HL-60 (cell line): ENCODE results near the gene KRTAP10-2.

Source experiments
- DNase-seq, 2 experiments: peaks; one replicate each; pipeline ENCODE4 v3.0.0-alpha.2; 2010 to 2020; ENCODE audit warnings: low read depth in 1 of 2, low spot score in 1 of 2
- H3K27ac ChIP-seq: fragments of 250-450 bp; sonication (Bioruptor Pico); replicated peaks from 2 replicates; pipeline ENCODE4 v1.5.1; 2020; ENCODE audit warnings: mild to moderate bottlenecking, moderate library complexity
- H3K27me3 ChIP-seq: fragments of 250-450 bp; sonication (Bioruptor Pico); 2 replicates; pipeline ENCODE4 v1.5.1; 2021; ENCODE audit warnings: mild to moderate bottlenecking, moderate library complexity; ENCODE audit not compliant: insufficient read depth, poor library complexity, severe bottlenecking
- H3K4me3 ChIP-seq: replicated peaks from 2 replicates; pipeline ENCODE4 v1.5.1; 2011; ENCODE audit warnings: mild to moderate bottlenecking, control low read depth, low read length; ENCODE audit not compliant: insufficient read depth
- CTCF ChIP-seq: IDR thresholded peaks from one replicate; pipeline ENCODE4 v1.5.1; 2011; ENCODE audit warnings: low read length, control low read depth, inconsistent platforms; ENCODE audit not compliant: insufficient read depth
- GABPA ChIP-seq: IDR thresholded peaks from 2 replicates; pipeline ENCODE4 v1.6.1; 2012; ENCODE audit warnings: low read depth
- POLR2AphosphoS5 ChIP-seq: IDR thresholded peaks from 2 replicates; pipeline ENCODE4 v1.6.1; 2012; ENCODE audit warnings: low read depth
- SPI1 ChIP-seq: IDR thresholded peaks from 2 replicates; pipeline ENCODE4 v1.6.1; 2012; ENCODE audit warnings: low read depth, mild to moderate bottlenecking, borderline replicate concordance
- TF ChIP-seq, protein P1 (sequence below): IDR thresholded peaks from 2 replicates; pipeline ENCODE4 v1.6.1; 2012; ENCODE audit warnings: low read depth; ENCODE audit not compliant: insufficient replicate concordance

The KRTAP10-2 gene

GRCh38 chr21:44515359-44516165, 35.7 kb downstream of the KRTAP10-2 start:
- DNase-seq: no peak
- TF ChIP-seq CTCF (no peak), GABPA (no peak), POLR2AphosphoS5 (no peak), SPI1 (no peak)
- TF ChIP-seq, protein P1, sequence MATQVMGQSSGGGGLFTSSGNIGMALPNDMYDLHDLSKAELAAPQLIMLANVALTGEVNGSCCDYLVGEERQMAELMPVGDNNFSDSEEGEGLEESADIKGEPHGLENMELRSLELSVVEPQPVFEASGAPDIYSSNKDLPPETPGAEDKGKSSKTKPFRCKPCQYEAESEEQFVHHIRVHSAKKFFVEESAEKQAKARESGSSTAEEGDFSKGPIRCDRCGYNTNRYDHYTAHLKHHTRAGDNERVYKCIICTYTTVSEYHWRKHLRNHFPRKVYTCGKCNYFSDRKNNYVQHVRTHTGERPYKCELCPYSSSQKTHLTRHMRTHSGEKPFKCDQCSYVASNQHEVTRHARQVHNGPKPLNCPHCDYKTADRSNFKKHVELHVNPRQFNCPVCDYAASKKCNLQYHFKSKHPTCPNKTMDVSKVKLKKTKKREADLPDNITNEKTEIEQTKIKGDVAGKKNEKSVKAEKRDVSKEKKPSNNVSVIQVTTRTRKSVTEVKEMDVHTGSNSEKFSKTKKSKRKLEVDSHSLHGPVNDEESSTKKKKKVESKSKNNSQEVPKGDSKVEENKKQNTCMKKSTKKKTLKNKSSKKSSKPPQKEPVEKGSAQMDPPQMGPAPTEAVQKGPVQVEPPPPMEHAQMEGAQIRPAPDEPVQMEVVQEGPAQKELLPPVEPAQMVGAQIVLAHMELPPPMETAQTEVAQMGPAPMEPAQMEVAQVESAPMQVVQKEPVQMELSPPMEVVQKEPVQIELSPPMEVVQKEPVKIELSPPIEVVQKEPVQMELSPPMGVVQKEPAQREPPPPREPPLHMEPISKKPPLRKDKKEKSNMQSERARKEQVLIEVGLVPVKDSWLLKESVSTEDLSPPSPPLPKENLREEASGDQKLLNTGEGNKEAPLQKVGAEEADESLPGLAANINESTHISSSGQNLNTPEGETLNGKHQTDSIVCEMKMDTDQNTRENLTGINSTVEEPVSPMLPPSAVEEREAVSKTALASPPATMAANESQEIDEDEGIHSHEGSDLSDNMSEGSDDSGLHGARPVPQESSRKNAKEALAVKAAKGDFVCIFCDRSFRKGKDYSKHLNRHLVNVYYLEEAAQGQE: no peak
- H3K27ac ChIP-seq: no peak overlapping the region
- H3K4me3 ChIP-seq: no peak overlapping the region
- no peaks in the 10 kb centered on the region for H3K27me3 ChIP-seq

GRCh38 chr21:44514746-44515358, 36.5 kb downstream of the KRTAP10-2 start:
- Histone ChIP-seq H3K4me3 (no peak overlapping the region), H3K27ac (no peak overlapping the region), H3K27me3 (no peaks in the 10 kb centered on the region)
- TF ChIP-seq, protein P1: no peak
- no peak for TF ChIP-seq SPI1
- TF ChIP-seq CTCF: no peak
- DNase-seq: no peak

- TF ChIP-seq POLR2AphosphoS5: no peak
- no peak for TF ChIP-seq SPI1
- no peak for TF ChIP-seq CTCF
- TF ChIP-seq, protein P1: no peak
- no peak for TF ChIP-seq GABPA
- no peak for DNase-seq
- no peak overlapping the region for H3K27ac ChIP-seq
- no peaks in the 10 kb centered on the region for H3K27me3 ChIP-seq
- H3K4me3 ChIP-seq: no peak overlapping the region
Measured at GRCh38 chr21:44514218-44514520, 37.1 kb downstream of the KRTAP10-2 start.
